Measurements from ENCODE around the gene MTMR12. TPM values are rescaled to one million over a fixed set of nuclear protein-coding genes. Genes with fewer than 3 reads are reported as not detected.

MTMR12 gene
- total and polyA plus RNA-seq, 10 of the 15 experiments (the other 5 are each of a cell fraction or from before 2014, with no cell fraction given) = 5.0 to 22.9 (median 16.3) TPM

GRCh38 chr5:32302835-32303754, 9.6 kb downstream of the MTMR12 start:
- SMC1A ChIA-PET (ENCODE audit: uncharacterized antibody, unreplicated experiment) = interaction anchor here (0.8 to 1.0 kb wide), 2 partner anchors 8 to 13 kb away, joined by 3 read pairs; no protein-coding TSS in a partner anchor
- FAIRE-seq = no peak
- RAD21 ChIA-PET (ENCODE audit: unreplicated experiment) = interaction anchor here (0.7 to 0.8 kb wide), 2 partner anchors 19 to 71 kb away, joined by 3 to 4 read pairs; no protein-coding TSS in a partner anchor

More at GRCh38 chr5:32302835-32303754, 9.6 kb downstream of the MTMR12 start:
- WGBS (ENCODE audit: insufficient coverage, insufficient replicate concordance, low lambda C conversion rate, missing lambda C conversion rate) = 77% methylated on average over 7 of the region's 7 CpGs
- DNase-seq (ENCODE audit: low read depth, low spot score) = no peak
- Histone ChIP-seq H3K27ac (ENCODE audit: control insufficient read depth, insufficient read depth) (no peak overlapping the region), H3K9ac (ENCODE audit: control insufficient read depth, insufficient read depth, low read length) (no peak overlapping the region), H2AFZ (ENCODE audit: control insufficient read depth, low read depth, low read length) (no peak overlapping the region), H3K9me3 (replicated peaks; ENCODE audit: control insufficient read depth, insufficient read depth, low read length) (no peaks in the 10 kb centered on the region), H3K4me3 (no peak overlapping the region), H3K79me2 (ENCODE audit: control insufficient read depth, insufficient read depth, low read length) (peaks cover 28% of the 10 kb centered on the region), H3K4me1 (ENCODE audit: control insufficient read depth, insufficient read depth, low read length) (peaks cover 9% of the 10 kb centered on the region), H3K36me3 (ENCODE audit: control insufficient read depth in 2 of 2, insufficient read depth in 2 of 2, low read length in 1 of 2) (peaks cover 0 to 2% of the 10 kb centered on the region in 2 experiments; a peak in 3 of 4 replicates), H3K4me2 (ENCODE audit: control insufficient read depth, insufficient read depth) (no peak overlapping the region; the same call in 1 of the 2 replicates), H3K27me3 (replicated peaks in 1 of 2; ENCODE audit: control insufficient read depth in 2 of 2, insufficient read depth in 2 of 2, low read length in 1 of 2) (no peaks in the 10 kb centered on the region), H4K20me1 (ENCODE audit: control insufficient read depth, insufficient read depth) (0 out of 2 replicates have a peak, but pooled peaks cover 2% of the 10 kb centered on the region)
- ChIA-PET CTCF (interaction anchor here (1.3 to 1.4 kb wide), 2 partner anchors 26 to 71 kb away, joined by 3 to 4 read pairs; no protein-coding TSS in a partner anchor), POLR2A (interaction anchor here (0.7 kb wide), 1 partner anchor 1451 kb away, joined by 4 read pairs; no protein-coding TSS in a partner anchor)
- in situ Hi-C loops (cut with MboI) = no loop called here
- ATAC-seq = no peak
- intact Hi-C loops (cut with micrococcal nuclease; ENCODE audit: unreplicated experiment) = no loop called here
- no TSS peak for BruUV-seq (replicated peaks)
- no peak for TF ChIP-seq ZBED1 (IDR thresholded peaks at IDR 0.05; ENCODE audit: borderline replicate concordance)
- TF ChIP-seq, protein P1, sequence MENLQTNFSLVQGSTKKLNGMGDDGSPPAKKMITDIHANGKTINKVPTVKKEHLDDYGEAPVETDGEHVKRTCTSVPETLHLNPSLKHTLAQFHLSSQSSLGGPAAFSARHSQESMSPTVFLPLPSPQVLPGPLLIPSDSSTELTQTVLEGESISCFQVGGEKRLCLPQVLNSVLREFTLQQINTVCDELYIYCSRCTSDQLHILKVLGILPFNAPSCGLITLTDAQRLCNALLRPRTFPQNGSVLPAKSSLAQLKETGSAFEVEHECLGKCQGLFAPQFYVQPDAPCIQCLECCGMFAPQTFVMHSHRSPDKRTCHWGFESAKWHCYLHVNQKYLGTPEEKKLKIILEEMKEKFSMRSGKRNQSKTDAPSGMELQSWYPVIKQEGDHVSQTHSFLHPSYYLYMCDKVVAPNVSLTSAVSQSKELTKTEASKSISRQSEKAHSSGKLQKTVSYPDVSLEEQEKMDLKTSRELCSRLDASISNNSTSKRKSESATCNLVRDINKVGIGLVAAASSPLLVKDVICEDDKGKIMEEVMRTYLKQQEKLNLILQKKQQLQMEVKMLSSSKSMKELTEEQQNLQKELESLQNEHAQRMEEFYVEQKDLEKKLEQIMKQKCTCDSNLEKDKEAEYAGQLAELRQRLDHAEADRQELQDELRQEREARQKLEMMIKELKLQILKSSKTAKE (IDR thresholded peaks at IDR 0.05; ENCODE audit: low read depth, poor library complexity, severe bottlenecking) = no peak
